ENCODE measurements around the gene AFF1. TPM values are rescaled to one million over a fixed set of nuclear protein-coding genes. Genes with fewer than 3 reads are reported as not detected.

The AFF1 gene
- total RNA-seq, 1 experiment from 2014 or later = 52.8 TPM

- no peaks in the 10 kb centered on the region for H3K9me2 ChIP-seq (ENCODE audit: insufficient read depth)
- intact Hi-C loops (cut with micrococcal nuclease; ENCODE audit: unreplicated experiment) = loop anchor here (5.0 kb wide), 1 partner anchor 695 kb away; no protein-coding TSS in a partner anchor
- no peaks in the 10 kb centered on the region for H3F3A ChIP-seq (ENCODE audit: insufficient read depth, low read depth)
- no peaks in the 10 kb centered on the region for H3K36me3 ChIP-seq (ENCODE audit: low read depth)
- H2AFZ ChIP-seq = no peak overlapping the region
- no peaks in the 10 kb centered on the region for H3K27me3 ChIP-seq (ENCODE audit: insufficient read depth, low read depth)
- no peaks in the 10 kb centered on the region for H3K4me1 ChIP-seq (replicated peaks; ENCODE audit: insufficient read depth)
- no TSS peak for BruUV-seq (replicated peaks)
- no peak overlapping the region for H3K27ac ChIP-seq
- CTCF ChIA-PET = no interaction called here
- no peaks in the 10 kb centered on the region for H4K20me1 ChIP-seq (ENCODE audit: insufficient read depth)
- H3K79me2 ChIP-seq (ENCODE audit: low read depth) = no peaks in the 10 kb centered on the region
- H3K9me3 ChIP-seq (ENCODE audit: insufficient read depth, low read depth) = no peaks in the 10 kb centered on the region
- H3K4me2 ChIP-seq = no peak overlapping the region
- no peak overlapping the region for H3K4me3 ChIP-seq
- POLR2A ChIA-PET (ENCODE audit: unreplicated experiment) = no interaction called here
- DNase-seq = no peak
- TF ChIP-seq EZH2 (IDR thresholded peaks at IDR 0.05; ENCODE audit: low read depth) (no peak), CTCF (conservative IDR thresholded peaks at IDR 0.05) (no peak)
These were observed 217.7 kb downstream of the AFF1 start for GRCh38 chr4:87152310-87153041.

GRCh38 chr4:87153078-87153870 is 218.5 kb downstream of the AFF1 start:
- Histone ChIP-seq H3K4me3 (no peak overlapping the region), H3K27me3 (ENCODE audit: insufficient read depth, low read depth) (no peaks in the 10 kb centered on the region), H2AFZ (no peak overlapping the region), H3K27ac (no peak overlapping the region), H3K9me2 (ENCODE audit: insufficient read depth) (no peaks in the 10 kb centered on the region), H3K4me1 (replicated peaks; ENCODE audit: insufficient read depth) (no peaks in the 10 kb centered on the region), H3K79me2 (ENCODE audit: low read depth) (no peaks in the 10 kb centered on the region), H3K9me3 (ENCODE audit: insufficient read depth, low read depth) (no peaks in the 10 kb centered on the region), H3F3A (ENCODE audit: insufficient read depth, low read depth) (no peaks in the 10 kb centered on the region), H4K20me1 (ENCODE audit: insufficient read depth) (no peaks in the 10 kb centered on the region), H3K36me3 (ENCODE audit: low read depth) (no peaks in the 10 kb centered on the region), H3K4me2 (no peak overlapping the region)
- CTCF ChIA-PET = no interaction called here
- intact Hi-C loops (cut with micrococcal nuclease; ENCODE audit: unreplicated experiment) = loop anchor here (5.0 kb wide), 1 partner anchor 694 kb away; no protein-coding TSS in a partner anchor
- POLR2A ChIA-PET (ENCODE audit: unreplicated experiment) = no interaction called here
- BruUV-seq (replicated peaks) = no TSS peak
- no peak for TF ChIP-seq EZH2 (IDR thresholded peaks at IDR 0.05; ENCODE audit: low read depth)
- no peak for TF ChIP-seq CTCF (conservative IDR thresholded peaks at IDR 0.05)
- no peak for DNase-seq

- intact Hi-C loops (cut with micrococcal nuclease; ENCODE audit: unreplicated experiment) = no loop called here
- ChIA-PET POLR2A (ENCODE audit: unreplicated experiment) (no interaction called here), CTCF (no interaction called here)
- no peaks in the 10 kb centered on the region for H3K79me2 ChIP-seq (ENCODE audit: low read depth)
- no peak overlapping the region for H3K27ac ChIP-seq
- H3K4me1 ChIP-seq (replicated peaks; ENCODE audit: insufficient read depth) = no peaks in the 10 kb centered on the region
- no peak overlapping the region for H3K4me2 ChIP-seq
- H3K9me3 ChIP-seq (ENCODE audit: insufficient read depth, low read depth) = no peaks in the 10 kb centered on the region
- TF ChIP-seq EZH2 (IDR thresholded peaks at IDR 0.05; ENCODE audit: low read depth) (no peak), CTCF (conservative IDR thresholded peaks at IDR 0.05) (no peak)
- no peak overlapping the region for H2AFZ ChIP-seq
- H3K36me3 ChIP-seq (ENCODE audit: low read depth) = no peaks in the 10 kb centered on the region
- no peaks in the 10 kb centered on the region for H4K20me1 ChIP-seq (ENCODE audit: insufficient read depth)
- DNase-seq = no peak
- no TSS peak for BruUV-seq (replicated peaks)
- H3K27me3 ChIP-seq (ENCODE audit: insufficient read depth, low read depth) = no peaks in the 10 kb centered on the region
- no peaks in the 10 kb centered on the region for H3F3A ChIP-seq (ENCODE audit: insufficient read depth, low read depth)
- no peak overlapping the region for H3K4me3 ChIP-seq
- no peaks in the 10 kb centered on the region for H3K9me2 ChIP-seq (ENCODE audit: insufficient read depth)
These were observed 231.1 kb downstream of the AFF1 start for GRCh38 chr4:87165892-87166291.
